ENCODE measurements around the gene PMEPA1. TPM values are rescaled to one million over a fixed set of nuclear protein-coding genes. Genes with fewer than 3 reads are reported as not detected.

The PMEPA1 gene
- total and polyA plus RNA-seq, 2 donors (not counting 3 experiments of a cell fraction or from before 2014, with no cell fraction given), result 31.6 to 33.2 TPM

DNA sequence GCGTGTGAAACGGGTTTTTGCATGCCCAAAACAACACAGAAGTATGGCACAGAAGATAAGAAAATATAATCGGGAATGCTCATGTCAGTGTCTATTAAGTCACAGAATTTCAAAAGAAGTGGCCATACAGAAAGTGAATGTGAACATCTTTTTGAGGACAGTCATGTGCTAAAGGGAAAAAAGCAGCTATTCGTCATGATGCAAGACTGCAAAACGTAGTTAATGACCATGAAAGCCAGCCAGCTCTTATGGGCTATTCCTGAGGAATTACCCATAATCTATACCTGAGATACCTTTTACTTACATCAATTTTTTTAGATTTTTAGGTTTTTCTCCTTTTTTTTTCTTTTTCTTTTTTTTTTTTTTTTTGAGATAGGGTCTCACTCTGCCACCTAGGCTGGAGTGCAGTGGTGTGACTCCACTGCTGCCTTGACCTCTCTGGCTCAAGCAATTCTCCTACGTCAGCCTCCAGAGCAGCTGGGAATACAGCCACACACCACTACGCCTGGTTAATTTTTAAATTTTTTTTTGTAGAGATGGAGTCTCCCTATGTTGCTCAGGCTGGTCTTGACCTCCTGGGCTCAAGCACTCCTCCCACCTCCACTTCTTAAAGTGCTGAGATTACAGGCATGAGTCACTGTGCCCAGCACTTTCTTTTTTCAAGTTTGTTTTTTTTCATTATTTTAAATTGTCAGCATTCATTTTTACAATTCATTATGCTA is 71.5 kb downstream of the PMEPA1 start:
- Histone ChIP-seq H4K20me1 (replicated peaks; ENCODE audit: control insufficient read depth, extremely low read depth, insufficient read depth, low read length) (no peaks in the 10 kb centered on the region), H3K9ac (replicated peaks; ENCODE audit: extremely low read depth, insufficient read depth, low read length) (no peak overlapping the region), H3K4me3 (replicated peaks in 1 of 3; ENCODE audit: insufficient read depth in 1 of 3, low read depth in 1 of 3, low read length in 3 of 3) (no peak overlapping the region), H3K27me3 (ENCODE audit: control insufficient read depth in 2 of 2, insufficient read depth in 2 of 2, low read length in 2 of 2) (peaks cover 16 to 35% of the 10 kb centered on the region in 2 experiments), H3K27ac (ENCODE audit: insufficient read depth, low read depth, low read length) (no peak overlapping the region), H3K36me3 (ENCODE audit: control insufficient read depth in 2 of 2, extremely low read depth in 1 of 2, insufficient read depth in 2 of 2, low read length in 2 of 2) (no peaks in the 10 kb centered on the region), H3K79me2 (ENCODE audit: control insufficient read depth, insufficient read depth, low read length) (no peaks in the 10 kb centered on the region), H3K4me1 (ENCODE audit: control insufficient read depth, extremely low read depth, insufficient read depth, low read length) (no peaks in the 10 kb centered on the region), H2AFZ (ENCODE audit: low read depth, low read length) (no peak overlapping the region), H3K9me3 (replicated peaks; ENCODE audit: control insufficient read depth, insufficient read depth, low read length) (no peaks in the 10 kb centered on the region), H3K4me2 (ENCODE audit: insufficient read depth, low read length) (no peak overlapping the region), H3K9me1 (replicated peaks; ENCODE audit: control insufficient read depth, extremely low read depth, insufficient read depth, low read length) (no peaks in the 10 kb centered on the region)
- no TSS peak for BruUV-seq (replicated peaks)
- dilution Hi-C loops (cut with MboI; ENCODE audit: extremely low pct_ligation_motif_present, low sequenced_read_pairs), result loop anchor here (25.0 kb wide), 1 partner anchor 449 kb away; no protein-coding TSS in a partner anchor
- ChIA-PET CTCF (no interaction called here), POLR2A (interaction anchor here (0.7 kb wide), 1 partner anchor 10 kb away, joined by 4 read pairs; no protein-coding TSS in a partner anchor)
- TF ChIP-seq CTCF (IDR thresholded peaks at IDR 0.05; ENCODE audit: extremely low read depth in 1 of 2, insufficient read depth in 1 of 2, low read depth in 1 of 2, low read length in 2 of 2) (no peak), POLR2AphosphoS5 (IDR thresholded peaks at IDR 0.05; ENCODE audit: insufficient read depth, low read depth, low read length) (no peak), MYC (IDR thresholded peaks at IDR 0.05; ENCODE audit: low read depth, low read length) (no peak), JUN (IDR thresholded peaks at IDR 0.05; ENCODE audit: borderline replicate concordance, insufficient read depth, insufficient read length, low read depth) (no peak), POLR2A (IDR thresholded peaks at IDR 0.05; ENCODE audit: low read depth, low read length) (no peak), GATA2 (IDR thresholded peaks at IDR 0.05; ENCODE audit: insufficient read depth, insufficient read length, low read depth, low read length) (no peak), MAX (IDR thresholded peaks at IDR 0.05; ENCODE audit: insufficient read depth, insufficient read length) (no peak), FOS (IDR thresholded peaks at IDR 0.05; ENCODE audit: borderline replicate concordance, insufficient read depth, low read length) (no peak), EZH2 (IDR thresholded peaks at IDR 0.05; ENCODE audit: borderline replicate concordance, low read depth, low read length, severe bottlenecking) (no peak)
- DNase-seq (ENCODE audit: low read depth, low spot score) (no peak), FAIRE-seq (no peak)
- intact Hi-C loops (cut with micrococcal nuclease), result no loop called here

All from endothelial cell of umbilical vein (primary cell).